Hepatocyte (in vitro differentiated cells): ENCODE data around the gene CACNG6. TPM values are rescaled to one million over a fixed set of nuclear protein-coding genes. Genes with fewer than 3 reads are reported as not detected.

ENCODE experiments used
- DNase-seq: peaks from one replicate; pipeline ENCODE4 v3.0.0-alpha.2; 2016; ENCODE audit warnings: low spot score
- H2AFZ ChIP-seq: fragments of 200-600 bp; sonication (generic); 2 replicates; pipeline ENCODE4 v1.6.0; 2016; ENCODE audit warnings: antibody characterized with exemption, mild to moderate bottlenecking
- H3K27ac ChIP-seq: fragments of 200-600 bp; sonication (generic); 2 replicates; pipeline ENCODE4 v1.5.1; 2016; ENCODE audit warnings: mild to moderate bottlenecking
- H3K27me3 ChIP-seq: fragments of 200-600 bp; sonication (generic); 2 replicates; pipeline ENCODE4 v1.6.1; 2016
- H3K36me3 ChIP-seq: fragments of 200-600 bp; sonication (generic); replicated peaks from 2 replicates; pipeline ENCODE4 v1.5.1; 2016; ENCODE audit warnings: low read depth; ENCODE audit not compliant: insufficient read depth
- H3K4me1 ChIP-seq: fragments of 200-600 bp; sonication (generic); 2 replicates; pipeline ENCODE4 v1.5.1; 2016; ENCODE audit warnings: mild to moderate bottlenecking, moderate library complexity; ENCODE audit not compliant: insufficient read depth
- H3K4me2 ChIP-seq: fragments of 200-600 bp; sonication (generic); 2 replicates; pipeline ENCODE4 v1.6.0; 2016
- H3K4me3 ChIP-seq: fragments of 200-600 bp; sonication (generic); 2 replicates; pipeline ENCODE4 v1.5.1; 2016; ENCODE audit warnings: mild to moderate bottlenecking
- H3K79me2 ChIP-seq: fragments of 200-600 bp; sonication (generic); 2 replicates; pipeline ENCODE4 v1.6.0; 2017; ENCODE audit warnings: mild to moderate bottlenecking
- H3K9me2 ChIP-seq: fragments of 200-600 bp; sonication (generic); replicated peaks from 2 replicates; pipeline ENCODE4 v1.6.0; 2017; ENCODE audit warnings: mild to moderate bottlenecking; ENCODE audit not compliant: insufficient read depth
- H3K9me3 ChIP-seq: fragments of 200-600 bp; sonication (generic); 2 replicates; pipeline ENCODE4 v1.5.1; 2016; ENCODE audit warnings: low read depth, mild to moderate bottlenecking
- H4K20me1 ChIP-seq: fragments of 200-600 bp; sonication (generic); 2 replicates; pipeline ENCODE4 v1.6.0; 2016; ENCODE audit warnings: mild to moderate bottlenecking; ENCODE audit not compliant: insufficient read depth, poor library complexity, severe bottlenecking
- CTCF ChIP-seq: fragments of 200-600 bp; sonication (generic); IDR thresholded peaks from 2 replicates; pipeline ENCODE4 v1.5.1; 2016; ENCODE audit warnings: antibody characterized with exemption, mild to moderate bottlenecking; ENCODE audit not compliant: poor library complexity
- EZH2 ChIP-seq: fragments of 200-600 bp; sonication (generic); IDR thresholded peaks from 2 replicates; pipeline ENCODE4 v1.6.1; 2016; ENCODE audit warnings: antibody characterized with exemption, mild to moderate bottlenecking, borderline replicate concordance
- EZH2phosphoT487 ChIP-seq: fragments of 200-600 bp; sonication (generic); IDR thresholded peaks from one replicate; pipeline ENCODE4 v1.6.1; 2018; ENCODE audit warnings: antibody characterized with exemption, mild to moderate bottlenecking, low read depth, moderate library complexity; ENCODE audit not compliant: unreplicated experiment, severe bottlenecking
- WGBS: methylation state at CpG from one replicate; pipeline ENCODE4 v1.1.6; 2016; ENCODE audit warnings: low lambda C conversion rate; ENCODE audit errors: missing lambda C conversion rate; 5-methylcytosine and 5-hydroxymethylcytosine counted together
- polyA plus RNA-seq: library from polyadenylated mRNA; unstranded; fragments of >200 nt; fragmentation: Nextera tagmentation; extraction: Ambion mirVana; gene quantifications from 2 replicates; pipeline ENCODE4 v1.2.1, GENCODE V29; 2016
- total RNA-seq: library from RNA; depleted of rRNA; stranded (reverse); fragments of >200 nt; gene quantifications from 2 replicates; pipeline ENCODE4 v1.2.3, GENCODE V29; 2014

Gene CACNG6
- total and polyA plus RNA-seq, 2 experiments from 2014 or later: 0.23 TPM; not detected in 1

DNA sequence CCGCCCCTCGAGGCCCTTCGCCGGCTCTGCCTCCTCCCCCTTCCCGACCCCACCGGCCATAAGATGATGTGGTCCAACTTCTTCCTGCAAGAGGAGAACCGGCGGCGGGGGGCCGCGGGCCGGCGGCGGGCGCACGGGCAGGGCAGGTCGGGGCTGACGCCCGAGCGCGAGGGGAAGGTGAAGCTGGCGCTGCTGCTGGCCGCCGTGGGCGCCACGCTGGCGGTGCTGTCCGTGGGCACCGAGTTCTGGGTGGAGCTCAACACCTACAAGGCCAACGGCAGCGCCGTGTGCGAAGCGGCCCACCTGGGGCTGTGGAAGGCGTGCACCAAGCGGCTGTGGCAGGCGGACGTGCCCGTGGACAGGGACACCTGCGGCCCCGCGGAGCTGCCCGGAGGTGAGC lies 1.4 kb downstream of the CACNG6 start:
- Histone ChIP-seq H2AFZ (no peak overlapping the region), H3K4me1 (peaks cover 4% of the 10 kb centered on the region), H3K9me2 (no peaks in the 10 kb centered on the region), H3K27me3 (peaks cover 14% of the 10 kb centered on the region), H3K4me3 (no peak overlapping the region), H3K27ac (no peak overlapping the region), H3K4me2 (no peak overlapping the region), H3K36me3 (no peaks in the 10 kb centered on the region), H3K9me3 (no peaks in the 10 kb centered on the region), H4K20me1 (no peaks in the 10 kb centered on the region), H3K79me2 (no peaks in the 10 kb centered on the region)
- WGBS: 98% methylated on average over 13 of the region's 43 CpGs
- DNase-seq: no peak
- TF ChIP-seq EZH2phosphoT487 (no peak), EZH2 (no peak), CTCF (no peak)

DNA sequence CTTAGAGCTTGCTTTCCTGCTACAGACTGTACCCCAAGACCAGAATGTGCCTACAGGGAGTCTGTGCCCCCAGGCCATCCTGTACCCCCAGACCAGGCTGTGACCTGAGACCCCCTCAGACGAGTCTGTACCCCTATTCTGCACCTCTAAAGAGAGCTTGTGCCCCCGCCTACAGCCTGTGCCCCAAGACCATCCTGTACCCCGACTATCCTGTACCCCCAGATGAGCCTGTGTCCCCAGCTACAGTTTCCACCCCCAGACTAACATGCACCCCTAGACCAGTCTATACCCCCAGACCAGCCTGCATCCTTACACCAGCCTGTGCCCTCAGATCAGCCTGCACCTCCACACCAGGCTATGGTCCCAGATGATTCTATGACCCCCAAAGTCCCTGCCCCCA lies 2.0 kb downstream of the CACNG6 start:
- no peak for TF ChIP-seq EZH2
- no peak for TF ChIP-seq EZH2phosphoT487
- no peak for TF ChIP-seq CTCF
- no peaks in the 10 kb centered on the region for H3K9me3 ChIP-seq
- no peaks in the 10 kb centered on the region for H3K36me3 ChIP-seq
- no peaks in the 10 kb centered on the region for H3K9me2 ChIP-seq
- no peaks in the 10 kb centered on the region for H4K20me1 ChIP-seq
- peaks cover 4% of the 10 kb centered on the region for H3K4me1 ChIP-seq
- H3K27ac ChIP-seq: no peak overlapping the region
- WGBS: 87% methylated on average over 3 of the region's 3 CpGs
- DNase-seq: no peak
- H3K4me3 ChIP-seq: no peak overlapping the region
- H3K27me3 ChIP-seq: peaks cover 19% of the 10 kb centered on the region
- no peak overlapping the region for H2AFZ ChIP-seq
- H3K79me2 ChIP-seq: no peaks in the 10 kb centered on the region
- no peak overlapping the region for H3K4me2 ChIP-seq

DNA sequence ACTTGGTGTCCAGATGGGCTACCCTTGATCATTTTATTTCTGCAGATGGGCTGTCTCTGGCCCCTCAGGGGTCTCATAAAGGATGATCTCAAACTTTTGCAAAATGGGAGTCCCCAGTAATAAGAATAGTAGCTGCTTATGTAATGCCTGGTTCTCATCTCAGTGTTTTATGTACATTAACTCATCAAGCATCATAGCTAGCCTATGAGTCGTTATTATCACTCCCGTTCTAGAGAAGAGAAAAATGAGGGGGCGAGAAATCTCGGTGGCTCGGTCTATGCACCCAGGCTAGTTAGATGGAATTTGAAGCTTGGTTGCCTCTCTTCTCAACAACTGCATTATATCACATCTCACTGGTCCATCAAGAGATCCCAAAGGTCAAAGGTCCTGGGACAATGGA lies 3.4 kb downstream of the CACNG6 start:
- TF ChIP-seq EZH2phosphoT487 (no peak), EZH2 (no peak)
- Histone ChIP-seq H3K27me3 (peaks cover 21% of the 10 kb centered on the region), H3K4me2 (no peak overlapping the region), H3K4me1 (peaks cover 4% of the 10 kb centered on the region), H2AFZ (no peak overlapping the region), H3K9me2 (no peaks in the 10 kb centered on the region), H4K20me1 (no peaks in the 10 kb centered on the region), H3K36me3 (no peaks in the 10 kb centered on the region), H3K27ac (no peak overlapping the region), H3K9me3 (no peaks in the 10 kb centered on the region), H3K79me2 (no peaks in the 10 kb centered on the region), H3K4me3 (no peak overlapping the region)
- DNase-seq: no peak
- WGBS: 91% methylated on average over 5 of the region's 5 CpGs

GRCh38 chr19:53998223-53998622 lies 6.8 kb downstream of the CACNG6 start:
- Histone ChIP-seq H4K20me1 (no peaks in the 10 kb centered on the region), H3K4me2 (no peak overlapping the region), H3K4me3 (no peak overlapping the region), H2AFZ (no peak overlapping the region), H3K79me2 (no peaks in the 10 kb centered on the region), H3K4me1 (no peaks in the 10 kb centered on the region), H3K9me3 (no peaks in the 10 kb centered on the region), H3K27me3 (peaks cover 23% of the 10 kb centered on the region), H3K9me2 (no peaks in the 10 kb centered on the region), H3K27ac (no peak overlapping the region), H3K36me3 (no peaks in the 10 kb centered on the region)
- DNase-seq: no peak
- 50% methylated on average over 7 of the region's 7 CpGs for WGBS
- no peak for TF ChIP-seq EZH2
- TF ChIP-seq CTCF: no peak
- TF ChIP-seq EZH2phosphoT487: no peak
